GM21619 (cell line): ENCODE results near the gene OVAAL.
A peak's percentile ranks its signal among the peaks of the same experiment; 100 is the strongest.

ENCODE experiments used
- ATAC-seq: cut with Tn5 transposase; IDR thresholded peaks from one replicate; pipeline ENCODE4 v1.9.1; 2021; ENCODE audit not compliant: unreplicated experiment

OVAAL gene

DNA sequence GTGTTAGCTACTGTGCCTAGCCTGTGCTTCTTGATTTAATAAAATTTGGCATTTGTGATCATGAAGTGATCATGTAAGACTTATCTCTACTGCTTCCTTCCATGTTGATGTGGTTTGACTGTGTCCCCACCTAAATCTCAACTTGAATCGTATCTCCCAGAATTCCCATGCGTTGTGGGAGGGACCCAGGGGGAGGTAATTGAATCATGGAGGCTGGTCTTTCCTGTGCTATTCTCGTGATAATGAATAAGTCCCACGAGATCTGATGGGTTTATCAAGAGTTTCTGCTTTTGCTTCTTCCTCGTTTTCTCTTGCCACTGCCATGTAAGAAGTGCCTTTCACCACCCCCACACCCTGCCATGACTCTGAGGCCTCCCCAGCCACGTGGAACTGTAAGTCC lies at the start of gene OVAAL:
Gene OVAAL (plus strand): TSS at position 301 of the 400 bp plus-strand sequence.
- no peak for ATAC-seq

DNA sequence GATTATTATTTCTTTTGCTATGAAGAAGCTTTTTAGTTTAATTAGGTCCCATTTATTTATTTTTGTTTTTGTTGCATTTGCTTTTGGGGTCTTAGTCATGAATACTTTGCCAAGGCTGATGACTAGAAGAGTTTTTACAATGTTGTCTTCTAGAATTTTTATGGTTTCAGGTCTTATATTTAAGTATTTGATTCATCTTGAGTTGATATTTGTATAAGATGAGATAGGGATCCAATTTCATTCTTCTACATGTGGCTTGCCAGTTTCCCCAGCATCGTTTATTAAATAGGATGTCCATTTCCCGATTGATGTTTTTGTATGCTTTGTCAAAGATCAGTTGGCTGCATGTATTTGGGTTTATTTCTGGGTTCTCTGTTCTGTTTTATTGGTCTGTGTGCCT lies 47.9 kb upstream of the OVAAL start:
- ATAC-seq: no peak

- no peak for ATAC-seq
Observed at GRCh38 chr1:180513531-180513930, 45.2 kb upstream of the OVAAL start.

DNA sequence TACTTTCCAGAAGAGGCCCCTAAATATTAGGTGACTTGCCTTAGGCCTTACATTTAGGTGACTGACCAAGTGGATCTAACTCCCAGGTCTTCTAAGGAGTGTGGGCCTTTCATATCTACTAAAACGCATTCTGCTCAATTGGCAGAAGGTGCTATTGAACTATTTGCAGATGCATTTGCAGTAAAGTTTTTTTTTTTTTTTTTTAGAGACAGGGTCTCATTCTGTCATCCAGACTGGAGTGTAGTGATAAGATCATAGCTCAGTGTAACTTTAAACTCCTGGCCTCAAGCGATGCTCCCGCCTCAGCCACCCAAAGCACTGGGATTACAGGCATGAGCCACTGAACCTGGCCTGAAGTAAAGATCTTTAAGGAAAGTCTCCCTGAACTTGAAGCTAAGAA lies 43.4 kb upstream of the OVAAL start:
- ATAC-seq: no peak

GRCh38 chr1:180515857-180516388 lies 42.8 kb upstream of the OVAAL start:
- ATAC-seq: peak; percentile 95

- no peak for ATAC-seq
Observed at GRCh38 chr1:180519846-180520245, 38.9 kb upstream of the OVAAL start.

GRCh38 chr1:180521474-180522212 lies 37.1 kb upstream of the OVAAL start:
- no peak for ATAC-seq

DNA sequence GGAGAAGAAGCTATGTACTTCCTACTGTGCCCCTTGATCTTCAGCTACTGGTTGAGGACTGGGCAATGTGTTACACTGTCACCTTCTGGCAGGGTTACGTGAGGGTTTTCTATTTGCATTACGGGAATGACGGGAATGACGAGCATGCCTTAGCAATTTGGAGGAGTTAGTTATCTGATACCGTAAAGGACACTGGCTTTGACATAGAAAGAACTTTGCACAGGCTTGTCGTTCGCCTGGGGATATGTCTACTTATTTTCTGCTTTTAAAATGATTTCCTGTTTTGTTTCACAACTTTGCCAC lies 36.6 kb upstream of the OVAAL start:
- no peak for ATAC-seq

- no peak for ATAC-seq
Observed at GRCh38 chr1:180524160-180524914, 34.4 kb upstream of the OVAAL start.

DNA sequence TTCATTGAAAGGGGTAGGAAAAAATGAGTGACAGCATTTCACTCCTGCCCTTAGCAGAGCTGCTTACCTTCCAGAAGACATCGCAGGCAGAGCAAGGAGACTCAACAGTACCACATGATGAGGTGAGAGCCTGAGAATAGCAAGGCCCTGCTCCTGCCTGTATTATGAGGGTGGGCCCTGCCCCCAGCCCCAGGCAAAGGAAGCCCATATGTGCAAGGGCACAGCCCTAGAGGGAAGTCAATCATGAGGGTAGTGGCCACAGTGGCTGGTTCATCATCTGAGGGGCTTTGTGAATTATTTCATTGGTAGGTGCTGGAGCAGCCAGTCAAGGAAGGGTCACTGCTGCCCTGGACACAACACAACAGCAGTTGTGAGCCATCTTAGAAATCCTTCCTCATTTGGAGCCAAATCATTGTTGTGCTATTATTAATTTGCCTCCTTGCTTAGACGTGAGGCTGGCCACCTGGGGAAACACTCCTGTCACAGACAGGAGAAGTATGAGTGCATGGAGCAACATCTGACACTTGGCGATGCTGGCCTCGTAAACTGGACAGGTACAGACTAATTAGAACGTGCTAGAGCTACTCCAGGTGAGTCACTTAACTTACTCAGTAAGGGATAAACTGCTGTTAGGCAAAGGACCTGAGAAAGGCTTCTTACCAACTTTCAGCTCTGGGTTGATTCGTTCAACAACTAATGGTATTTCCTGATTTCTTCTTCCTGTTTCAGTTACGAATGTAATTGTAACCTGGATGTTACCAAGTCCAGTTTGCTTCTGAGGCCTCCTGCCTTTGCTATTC lies 33.6 kb upstream of the OVAAL start:
- ATAC-seq: no peak

DNA sequence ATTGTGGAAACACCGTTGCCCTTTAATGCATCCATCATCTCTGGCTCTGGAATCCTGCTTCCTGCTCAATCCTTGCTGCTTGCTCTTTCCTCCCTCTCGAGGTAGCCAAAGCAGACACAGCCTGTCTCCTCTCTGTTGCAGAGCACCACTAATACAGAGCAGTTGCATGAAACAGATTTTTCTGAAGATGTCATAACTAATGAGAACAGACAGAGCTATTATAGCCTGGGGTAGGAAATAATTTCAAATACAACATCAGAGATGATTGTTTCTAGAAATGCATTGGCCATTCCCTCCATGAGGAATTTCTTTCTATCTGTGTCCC lies 33.1 kb upstream of the OVAAL start:
- no peak for ATAC-seq

DNA sequence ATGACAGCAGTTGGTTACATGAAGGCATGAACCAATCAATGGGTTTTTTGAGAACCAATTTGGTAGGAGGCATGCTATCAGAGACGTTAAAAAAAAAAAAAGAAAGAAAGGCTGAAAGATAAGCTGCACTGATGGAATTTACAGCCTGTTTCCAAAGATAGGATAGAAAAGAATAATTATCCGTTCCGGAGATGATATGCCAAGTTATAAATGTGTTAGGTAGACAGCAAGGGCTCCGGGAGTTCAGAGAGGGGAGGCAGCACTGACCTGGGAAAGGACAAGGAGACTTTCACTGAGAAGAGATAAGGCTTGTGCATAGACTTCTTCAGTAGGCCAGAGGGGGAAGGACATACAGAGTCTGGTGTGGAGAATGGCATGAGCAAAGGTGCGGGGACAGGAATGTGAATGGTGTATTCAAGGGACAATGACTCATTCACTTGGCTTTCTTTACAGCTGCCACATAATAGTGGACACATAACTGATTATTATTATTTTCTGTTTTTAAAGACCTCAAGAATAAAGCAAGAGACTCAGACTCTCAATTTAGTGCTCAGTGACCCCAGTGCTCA lies 31.6 kb upstream of the OVAAL start:
- no peak for ATAC-seq

DNA sequence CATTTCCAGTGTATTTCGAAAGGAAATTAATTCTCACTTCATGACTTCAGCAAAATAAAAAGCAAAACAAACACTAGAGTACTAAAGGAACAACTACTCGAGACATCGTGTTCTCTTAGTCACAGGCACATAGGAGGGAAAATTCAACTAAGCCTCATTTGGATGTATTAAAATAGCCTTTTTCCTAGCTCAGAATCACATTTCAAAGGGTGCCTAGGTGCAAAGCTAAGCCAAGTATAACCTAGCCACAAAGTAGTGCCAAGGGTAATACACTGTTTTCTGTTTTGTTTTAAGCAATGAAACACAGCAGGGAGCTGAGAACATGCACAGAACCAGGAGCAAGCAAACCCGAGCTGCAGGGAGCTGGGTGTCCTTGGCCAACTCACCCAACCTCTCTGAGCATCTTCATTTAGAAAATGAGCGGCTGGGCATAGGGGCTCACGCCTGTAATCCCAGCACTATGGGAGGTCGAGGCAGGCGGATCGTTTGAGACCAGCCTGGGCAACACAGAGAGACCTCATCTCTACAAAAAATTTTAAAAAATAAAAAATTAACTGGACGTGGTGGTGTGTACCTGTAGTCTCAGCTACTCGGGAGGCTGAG lies 29.8 kb upstream of the OVAAL start:
- ATAC-seq: no peak

- ATAC-seq: no peak
Observed at GRCh38 chr1:180530501-180530900, 28.3 kb upstream of the OVAAL start.

- no peak for ATAC-seq
Observed at GRCh38 chr1:180532854-180533253, 25.9 kb upstream of the OVAAL start.

- ATAC-seq: peak; percentile 60
Observed at GRCh38 chr1:180533266-180533987, 25.3 kb upstream of the OVAAL start.

DNA sequence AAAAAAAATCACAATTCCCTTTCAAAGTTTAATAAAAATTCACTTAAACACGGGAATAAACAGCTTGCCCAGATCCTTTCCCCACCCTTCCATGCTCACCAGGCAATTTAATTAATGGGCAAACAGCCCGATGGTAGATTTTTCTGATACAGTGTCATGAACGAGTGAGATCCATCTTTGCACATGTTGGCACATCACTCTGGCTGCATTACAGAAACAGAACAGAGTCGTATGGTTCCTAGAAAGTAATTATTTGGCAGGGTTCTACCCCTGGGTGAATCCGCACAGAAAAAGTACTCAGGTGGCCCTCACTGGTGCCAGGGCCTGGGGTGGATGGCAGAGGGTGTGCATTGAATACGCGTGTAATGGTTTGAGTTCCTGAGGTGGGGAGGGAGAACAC lies 24.6 kb upstream of the OVAAL start:
- no peak for ATAC-seq

- no peak for ATAC-seq
Observed at GRCh38 chr1:180535418-180535999, 23.3 kb upstream of the OVAAL start.

GRCh38 chr1:180536821-180537372 lies 21.9 kb upstream of the OVAAL start:
- ATAC-seq: no peak

GRCh38 chr1:180539136-180539535 lies 19.6 kb upstream of the OVAAL start:
- no peak for ATAC-seq
